NCI-H187 (cell line): ENCODE measurements around the gene ACIN1.

Source experiments
- DNase-seq, 2 experiments: peaks; one replicate each; lab custom pipeline; 2025; lab: John Stamatoyannopoulos, UW

The ACIN1 gene, protein sequence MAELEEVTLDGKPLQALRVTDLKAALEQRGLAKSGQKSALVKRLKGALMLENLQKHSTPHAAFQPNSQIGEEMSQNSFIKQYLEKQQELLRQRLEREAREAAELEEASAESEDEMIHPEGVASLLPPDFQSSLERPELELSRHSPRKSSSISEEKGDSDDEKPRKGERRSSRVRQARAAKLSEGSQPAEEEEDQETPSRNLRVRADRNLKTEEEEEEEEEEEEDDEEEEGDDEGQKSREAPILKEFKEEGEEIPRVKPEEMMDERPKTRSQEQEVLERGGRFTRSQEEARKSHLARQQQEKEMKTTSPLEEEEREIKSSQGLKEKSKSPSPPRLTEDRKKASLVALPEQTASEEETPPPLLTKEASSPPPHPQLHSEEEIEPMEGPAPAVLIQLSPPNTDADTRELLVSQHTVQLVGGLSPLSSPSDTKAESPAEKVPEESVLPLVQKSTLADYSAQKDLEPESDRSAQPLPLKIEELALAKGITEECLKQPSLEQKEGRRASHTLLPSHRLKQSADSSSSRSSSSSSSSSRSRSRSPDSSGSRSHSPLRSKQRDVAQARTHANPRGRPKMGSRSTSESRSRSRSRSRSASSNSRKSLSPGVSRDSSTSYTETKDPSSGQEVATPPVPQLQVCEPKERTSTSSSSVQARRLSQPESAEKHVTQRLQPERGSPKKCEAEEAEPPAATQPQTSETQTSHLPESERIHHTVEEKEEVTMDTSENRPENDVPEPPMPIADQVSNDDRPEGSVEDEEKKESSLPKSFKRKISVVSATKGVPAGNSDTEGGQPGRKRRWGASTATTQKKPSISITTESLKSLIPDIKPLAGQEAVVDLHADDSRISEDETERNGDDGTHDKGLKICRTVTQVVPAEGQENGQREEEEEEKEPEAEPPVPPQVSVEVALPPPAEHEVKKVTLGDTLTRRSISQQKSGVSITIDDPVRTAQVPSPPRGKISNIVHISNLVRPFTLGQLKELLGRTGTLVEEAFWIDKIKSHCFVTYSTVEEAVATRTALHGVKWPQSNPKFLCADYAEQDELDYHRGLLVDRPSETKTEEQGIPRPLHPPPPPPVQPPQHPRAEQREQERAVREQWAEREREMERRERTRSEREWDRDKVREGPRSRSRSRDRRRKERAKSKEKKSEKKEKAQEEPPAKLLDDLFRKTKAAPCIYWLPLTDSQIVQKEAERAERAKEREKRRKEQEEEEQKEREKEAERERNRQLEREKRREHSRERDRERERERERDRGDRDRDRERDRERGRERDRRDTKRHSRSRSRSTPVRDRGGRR

GRCh38 chr14:23094666-23095195 lies at the start of gene ACIN1:
ACIN1 (minus strand) TSS chr14:23095136; CDS start chr14:23095112, 24 bp downstream.
- no peak for DNase-seq

- no peak for DNase-seq
Measured at GRCh38 chr14:23143911-23144310, 49.0 kb upstream of the ACIN1 start.

DNA sequence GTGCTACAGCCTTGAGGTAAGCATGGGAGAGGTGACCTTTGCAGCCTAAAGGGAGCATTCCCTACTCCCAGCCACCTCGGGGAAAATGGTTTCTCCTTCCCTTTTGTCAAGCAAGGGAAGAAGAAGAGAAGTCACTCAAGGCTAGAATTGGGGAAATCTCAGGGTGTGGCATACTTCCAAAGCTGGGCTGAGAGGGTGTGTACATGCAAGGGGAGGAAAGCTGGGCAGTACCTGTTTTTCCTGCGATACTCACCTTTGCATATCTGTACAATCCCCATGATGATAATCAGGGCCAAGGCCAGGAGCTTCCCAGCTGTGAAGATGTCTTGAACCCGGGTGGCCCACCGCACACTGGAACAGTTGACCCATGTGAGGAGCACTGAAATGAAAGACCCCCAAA lies 47.9 kb upstream of the ACIN1 start:
- no peak for DNase-seq

DNA sequence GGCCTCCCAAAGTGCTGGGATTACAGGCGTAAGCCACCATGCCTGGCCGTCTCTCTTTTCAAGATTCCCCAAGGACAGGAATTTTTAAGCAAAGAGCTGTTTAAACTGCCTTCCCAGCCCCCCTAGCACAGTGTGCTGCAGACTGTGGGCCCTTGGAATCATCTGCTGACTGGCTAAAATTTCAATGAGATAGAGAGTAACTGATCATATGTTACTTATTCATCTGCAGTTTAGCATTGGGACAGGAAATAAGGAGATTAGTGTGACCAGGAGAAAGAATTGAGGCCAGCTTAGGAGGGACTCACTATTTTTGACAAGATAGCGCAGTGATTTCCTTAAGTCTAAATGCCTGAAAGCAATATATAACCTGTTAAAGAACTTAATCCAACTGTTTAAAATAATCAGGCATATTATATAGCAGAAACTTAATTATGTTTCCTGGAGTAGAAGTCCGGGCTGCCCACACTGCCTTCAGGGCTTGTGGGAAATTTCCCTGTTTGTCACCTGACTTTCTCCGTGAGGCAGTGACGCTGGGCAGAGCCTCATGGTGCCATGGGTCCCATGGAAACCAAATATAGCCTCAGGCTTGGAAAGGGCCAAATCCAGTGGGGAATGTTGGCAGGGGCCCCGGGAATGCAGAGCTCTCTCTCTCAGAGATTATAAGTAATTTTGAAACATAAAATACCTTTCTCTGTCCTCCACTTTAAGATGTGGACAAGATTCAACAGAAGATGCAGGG lies 46.9 kb upstream of the ACIN1 start:
- DNase-seq, result no peak

DNA sequence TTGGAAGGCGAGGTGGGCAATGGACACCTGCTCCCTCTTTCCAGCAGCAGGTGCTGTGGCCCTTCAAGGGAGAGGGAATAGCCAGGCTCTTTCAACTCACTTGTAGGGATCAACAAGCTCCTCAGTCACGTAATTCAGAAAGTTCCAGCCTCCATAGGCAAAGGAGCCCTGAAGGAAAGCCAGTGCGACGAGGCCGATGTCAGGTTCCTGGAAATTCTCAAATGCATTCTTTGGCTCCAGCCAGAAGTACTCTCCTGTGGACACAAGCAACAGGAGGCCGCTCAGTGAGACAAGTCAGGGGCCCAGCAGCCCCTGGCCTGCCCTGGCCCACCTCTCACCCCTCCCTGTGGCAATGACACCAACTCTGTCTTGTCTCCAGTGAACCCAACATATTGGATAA lies 45.4 kb upstream of the ACIN1 start:
- DNase-seq, result no peak

- DNase-seq, result no peak
Measured at GRCh38 chr14:23139874-23140273, 44.9 kb upstream of the ACIN1 start.

DNA sequence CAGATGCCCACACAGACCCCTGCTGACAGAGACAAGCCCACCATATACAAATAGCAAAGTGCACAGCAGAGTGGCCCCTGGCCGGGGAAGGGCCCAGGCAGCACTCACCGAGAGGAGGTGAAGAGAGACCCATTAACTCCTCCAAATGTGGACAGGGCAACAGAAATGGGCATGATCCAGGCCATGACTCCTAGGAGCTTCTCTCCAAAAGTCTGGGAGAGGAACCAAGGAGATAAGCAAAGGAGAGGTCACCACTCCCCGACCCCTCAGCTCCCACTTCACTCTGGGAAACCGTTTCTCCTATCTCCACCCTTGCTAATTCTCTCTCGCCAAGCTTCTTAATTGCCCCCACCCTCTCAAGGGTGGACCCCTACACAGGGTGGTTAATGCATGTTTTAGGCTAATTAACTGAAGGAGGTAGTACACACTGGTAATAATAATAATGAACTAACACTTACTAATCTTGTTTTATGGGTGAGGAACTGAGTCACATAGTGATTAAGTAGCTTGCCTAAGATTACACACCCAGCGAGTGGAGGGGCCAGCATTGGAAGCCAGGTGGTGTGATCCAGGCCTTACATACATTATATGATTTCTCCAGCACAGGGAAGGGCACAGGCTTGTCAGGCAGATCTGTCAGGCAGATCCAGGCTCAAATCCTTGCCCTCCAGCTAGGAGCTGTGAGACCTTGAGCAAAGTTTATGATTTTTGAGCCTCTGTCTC lies 43.0 kb upstream of the ACIN1 start:
- DNase-seq, result no peak

DNA sequence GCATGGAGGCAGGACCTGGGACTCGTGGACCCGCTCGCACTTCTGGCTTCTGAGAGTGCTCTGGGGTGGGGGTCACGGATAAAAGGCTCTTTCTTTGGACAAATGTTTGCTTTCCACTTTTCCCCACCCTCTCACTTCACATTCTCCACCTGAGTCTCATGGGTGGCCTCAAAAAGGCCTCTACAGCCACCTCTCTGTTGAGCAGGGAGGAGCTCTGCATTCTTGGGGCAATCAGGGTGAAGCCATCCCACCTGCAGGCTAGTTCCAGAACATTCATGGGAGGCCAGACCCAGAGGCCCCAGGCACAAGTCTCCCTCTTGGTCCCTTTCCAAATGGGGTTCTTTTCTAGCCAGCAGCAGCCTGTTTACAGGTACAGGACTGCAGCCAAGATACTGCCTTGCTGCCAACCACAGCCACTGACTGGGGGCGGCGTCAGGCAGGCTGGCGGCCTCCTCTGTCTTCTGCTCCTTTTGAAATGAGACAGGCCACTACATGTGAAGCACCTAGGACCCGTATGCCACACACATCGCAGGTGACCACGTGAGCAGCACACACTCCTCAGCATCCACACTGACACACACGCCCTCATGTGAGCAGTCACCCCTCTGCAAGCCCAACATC lies 42.4 kb upstream of the ACIN1 start:
- no peak for DNase-seq

DNA sequence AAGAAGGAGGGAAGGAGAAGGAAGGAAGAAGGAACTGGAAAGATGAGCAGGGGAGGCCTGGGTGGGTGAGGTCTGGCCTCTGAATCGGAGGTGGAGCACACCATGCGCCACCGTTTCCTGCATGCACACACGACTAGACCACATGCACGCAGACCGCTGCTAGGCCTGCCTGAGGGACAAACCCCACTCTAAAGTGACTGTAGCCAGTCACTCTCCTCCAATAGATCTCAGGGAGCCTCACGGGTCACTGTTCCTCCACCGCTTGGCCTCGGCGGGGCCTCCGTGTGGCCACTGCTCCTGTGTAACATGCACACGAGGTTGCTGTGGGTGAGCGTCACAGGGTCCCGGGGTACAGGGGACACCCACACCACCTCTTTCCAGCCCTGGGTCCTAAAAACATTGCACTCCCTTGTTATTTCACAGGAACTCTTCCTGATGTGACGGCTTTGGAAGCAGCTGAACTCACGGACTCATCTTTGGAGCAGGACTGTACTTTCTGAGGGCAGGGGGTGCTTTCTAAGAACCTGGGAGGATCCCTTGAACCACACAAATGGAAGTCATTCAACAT lies 41.7 kb upstream of the ACIN1 start:
- no peak for DNase-seq

GRCh38 chr14:23132970-23133369 lies 38.0 kb upstream of the ACIN1 start:
- no peak for DNase-seq

DNA sequence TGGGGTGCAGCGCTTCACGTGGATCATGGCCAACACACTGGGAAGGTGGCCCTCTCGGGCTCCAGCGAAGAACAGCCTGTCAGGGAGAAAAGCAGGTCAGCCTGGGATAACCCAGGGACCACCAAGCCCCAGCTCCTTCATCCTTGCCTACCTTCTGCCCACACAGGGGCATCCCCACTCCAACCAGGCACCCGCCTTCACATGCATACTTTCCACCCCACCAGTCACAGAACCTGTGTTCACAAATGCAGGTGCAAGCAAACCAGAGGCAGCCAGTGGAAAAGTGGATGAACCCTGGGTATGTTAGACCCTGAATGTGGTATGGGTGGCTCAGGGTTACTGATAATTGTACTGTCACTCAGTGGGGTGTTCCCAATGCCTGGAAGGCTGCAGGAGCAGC lies 36.5 kb upstream of the ACIN1 start:
- DNase-seq, result no peak

- no peak for DNase-seq
Measured at GRCh38 chr14:23130871-23131270, 35.9 kb upstream of the ACIN1 start.

- no peak for DNase-seq
Measured at GRCh38 chr14:23129759-23130316, 34.9 kb upstream of the ACIN1 start.

DNA sequence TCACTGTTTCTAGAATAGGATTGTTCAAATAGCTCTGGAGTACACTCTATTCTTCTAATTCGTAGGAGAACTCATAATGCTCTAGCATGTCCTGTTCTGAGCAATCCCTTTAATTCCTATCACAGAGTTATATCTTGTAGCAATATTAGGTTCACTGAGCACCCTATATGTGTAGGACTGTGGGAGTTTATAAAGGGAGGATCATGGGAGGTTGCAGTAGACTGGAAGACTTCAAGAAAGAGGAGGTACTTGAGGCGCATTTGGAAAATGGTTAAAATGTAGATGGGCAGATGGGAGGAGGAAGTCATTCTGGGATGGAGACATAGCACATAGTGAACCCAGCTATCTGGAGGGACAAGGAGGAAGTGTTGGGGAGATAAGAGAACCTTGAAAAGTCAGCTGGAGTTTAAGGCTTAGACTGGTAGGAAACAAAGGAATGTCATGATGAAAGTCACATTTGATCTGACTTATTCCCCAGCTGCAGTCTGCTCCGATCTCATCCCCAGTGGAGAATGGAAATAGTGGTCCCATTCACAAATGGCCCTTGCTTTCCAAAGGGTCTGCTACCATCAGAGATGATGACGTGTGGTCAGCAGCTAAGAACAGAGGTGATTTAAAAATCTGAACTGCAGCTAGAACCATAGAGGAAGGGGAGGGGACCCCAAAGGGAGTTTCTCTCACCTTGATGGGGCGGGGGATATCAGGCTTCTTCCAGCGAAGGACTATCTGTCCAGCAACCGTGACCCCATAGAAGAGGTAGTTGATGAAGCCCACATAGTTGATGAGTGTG lies 34.2 kb upstream of the ACIN1 start:
- DNase-seq, result no peak

GRCh38 chr14:23127861-23128260 lies 32.9 kb upstream of the ACIN1 start:
- DNase-seq, result no peak

DNA sequence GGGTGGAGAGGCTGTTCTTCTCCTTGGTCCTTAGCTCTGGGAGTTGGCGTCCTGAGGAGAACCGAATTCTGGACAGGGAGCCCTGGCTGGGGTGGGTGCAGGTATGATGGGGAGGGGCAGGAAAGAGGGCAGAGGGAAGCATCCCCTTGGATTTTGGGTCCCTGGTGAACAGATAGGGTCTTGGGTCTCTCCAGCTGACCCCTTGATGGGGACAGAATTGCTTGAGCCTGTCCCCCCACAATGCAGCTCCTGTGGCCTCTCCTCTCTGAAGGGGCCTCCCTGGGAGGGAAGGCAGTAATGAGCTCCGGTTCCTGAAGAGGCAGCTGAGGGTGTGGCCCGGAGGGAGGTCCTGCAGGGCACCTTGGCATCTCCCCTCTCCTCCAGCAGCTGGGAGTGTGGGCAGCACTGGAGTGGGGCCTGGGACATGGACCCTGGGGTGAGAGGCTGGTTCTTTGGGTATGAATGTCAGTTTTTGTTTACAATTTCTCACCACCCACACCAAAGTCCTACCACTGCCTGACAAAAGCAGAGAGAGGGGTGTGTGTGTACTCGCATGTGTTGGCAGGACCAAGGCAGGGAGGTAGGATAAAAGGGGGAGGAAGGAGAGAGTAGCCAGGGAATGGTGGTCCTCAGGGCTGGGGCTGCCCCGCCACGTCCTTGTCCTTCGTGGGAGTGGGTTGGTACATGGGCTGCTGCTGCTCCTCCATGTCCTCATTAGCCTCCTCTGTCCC lies 31.8 kb upstream of the ACIN1 start:
- DNase-seq, result no peak

DNA sequence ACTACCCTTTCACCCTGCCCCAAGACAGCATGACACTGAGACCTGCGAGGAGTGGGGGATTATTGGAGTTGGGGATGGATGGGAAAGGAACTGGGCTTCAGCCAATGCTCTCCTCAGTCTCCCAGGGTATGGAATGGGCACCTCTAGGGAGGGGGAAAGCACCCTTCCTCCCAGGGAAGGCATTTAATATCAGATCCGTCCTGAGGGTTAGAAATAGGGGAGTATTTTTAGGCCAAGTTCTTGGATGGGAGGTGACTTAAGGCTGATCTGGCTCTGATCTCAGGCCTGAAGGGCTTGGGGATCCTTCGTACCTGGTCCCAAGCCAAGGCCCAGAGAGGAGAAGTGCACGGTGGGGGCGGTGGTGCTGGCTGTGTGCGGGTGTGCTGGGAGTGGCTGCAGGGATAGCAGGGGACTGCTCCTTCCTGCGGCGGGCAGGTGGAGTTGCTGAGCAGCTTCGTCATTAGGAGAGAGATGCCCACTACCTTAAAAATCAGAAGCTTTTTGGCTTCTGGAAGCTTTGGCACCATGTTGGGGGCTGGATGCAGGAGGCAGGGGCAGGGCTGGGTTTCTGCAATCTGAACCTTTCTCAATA lies 31.1 kb upstream of the ACIN1 start:
- DNase-seq, result no peak

DNA sequence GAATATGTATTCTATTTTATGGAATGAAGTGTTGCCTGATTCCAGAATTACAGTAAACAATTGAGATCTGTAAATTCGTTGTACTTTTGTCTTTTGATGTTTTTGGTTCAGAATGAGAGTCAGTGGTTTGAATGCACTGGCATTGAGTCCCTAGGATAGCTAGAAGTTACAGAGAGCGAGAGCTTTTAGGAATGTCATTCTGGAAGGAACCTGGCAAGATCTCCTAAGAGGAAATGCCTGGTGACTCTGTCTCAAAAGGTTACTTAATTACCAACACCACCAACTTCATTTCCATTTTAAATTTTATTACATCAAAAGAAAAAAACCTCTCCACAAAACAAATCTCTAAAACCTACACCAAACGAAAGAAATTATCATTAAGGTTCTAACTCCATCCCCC lies 30.1 kb upstream of the ACIN1 start:
- DNase-seq, result no peak
